ENCODE data around the gene LRRC52. TPM values are rescaled to one million over a fixed set of nuclear protein-coding genes. Genes with fewer than 3 reads are reported as not detected.

Gene LRRC52
- polyA plus RNA-seq, 3 donors from 2014 or later, result not detected

- Mint-ChIP-seq H3K27ac (no peak overlapping the region), H3K4me1 (no peaks in the 10 kb centered on the region), H3K27me3 (ENCODE audit: low read depth in 3 of 3) (peaks cover 0 to 16% (median 4%) of the 10 kb centered on the region in 3 donors), H3K9me3 (peaks cover 0 to 7% (median 1%) of the 10 kb centered on the region in 6 donors), H3K4me3 (no peak overlapping the region), H3K36me3 (no peaks in the 10 kb centered on the region)
- no peak for DNase-seq
Observed at GRCh38 chr1:165610866-165611265, 67.1 kb downstream of the LRRC52 start.

- no peaks in the 10 kb centered on the region for H3K4me1 Mint-ChIP-seq
- peaks cover 0 to 16% (median 4%) of the 10 kb centered on the region in 3 donors for H3K27me3 Mint-ChIP-seq (ENCODE audit: low read depth in 3 of 3)
- no peak overlapping the region for H3K4me3 Mint-ChIP-seq
- H3K9me3 Mint-ChIP-seq, result peaks cover 0 to 7% (median 1%) of the 10 kb centered on the region in 6 donors
- peaks cover 0 to 3% (median 0%) of the 10 kb centered on the region in 3 donors for H3K36me3 Mint-ChIP-seq
- no peak overlapping the region for H3K27ac Mint-ChIP-seq
- DNase-seq, result no peak
Observed at GRCh38 chr1:165612062-165612461, 68.3 kb downstream of the LRRC52 start.

Other genes starting within 250 kb of the LRRC52 start
- not detected for gene LMX1A, start 187.3 kb upstream of the LRRC52 start, polyA plus RNA-seq
- gene RXRG, start 98.9 kb upstream of the LRRC52 start, polyA plus RNA-seq, result not detected
- gene MGST3, start 87.2 kb downstream of the LRRC52 start, polyA plus RNA-seq, result 100 to 1,000 TPM in 2 of 3 donors, 10 to 100 TPM in 1; 81.6 to 149 (median 104) TPM
- gene ALDH9A1, start 154.6 kb downstream of the LRRC52 start, polyA plus RNA-seq, result 10 to 100 TPM; 60.7 to 98.3 (median 90.8) TPM
- 100 to 1,000 TPM; 146 to 161 (median 152) TPM for gene TMCO1, start 224.9 kb downstream of the LRRC52 start, polyA plus RNA-seq

Measured in immature natural killer cell (primary cell).